Measurements from ENCODE around the gene DNMT3A. TPM values are rescaled to one million over a fixed set of nuclear protein-coding genes. Genes with fewer than 3 reads are reported as not detected.

DNMT3A gene
- total and polyA plus RNA-seq, 2 experiments from 2014 or later, result 2.5 to 18.4 TPM

DNA sequence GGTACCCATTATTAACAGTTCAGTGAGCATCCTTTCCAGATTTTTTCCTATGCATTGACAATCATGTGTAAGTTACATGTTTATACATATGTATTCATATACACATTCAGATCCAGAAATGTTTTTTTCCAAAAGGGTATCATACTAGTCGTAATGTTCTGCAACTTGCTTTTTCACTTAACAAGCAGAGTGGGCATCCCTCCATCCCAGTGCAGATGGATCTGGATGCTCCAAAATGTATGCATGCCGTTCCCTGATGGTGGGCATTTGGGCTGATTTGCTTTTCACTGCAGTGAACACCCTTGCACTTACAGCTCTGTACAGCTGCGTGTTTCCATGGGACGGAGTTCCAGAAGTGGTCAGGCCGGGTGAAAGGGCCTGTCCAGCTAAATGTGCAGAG lies 57.0 kb downstream of the DNMT3A start:
- H3K9ac ChIP-seq, result no peak overlapping the region
- H3K27me3 ChIP-seq (replicated peaks; ENCODE audit: insufficient read depth), result no peaks in the 10 kb centered on the region
- H3K9me3 ChIP-seq (ENCODE audit: low read depth), result no peaks in the 10 kb centered on the region
- H3K79me2 ChIP-seq (ENCODE audit: insufficient read depth), result no peaks in the 10 kb centered on the region
- in situ Hi-C loops (cut with MboI), result no loop called here
- H3F3A ChIP-seq (ENCODE audit: insufficient read depth), result no peaks in the 10 kb centered on the region
- H4K20me1 ChIP-seq (ENCODE audit: insufficient read depth), result no peaks in the 10 kb centered on the region
- H3K9me2 ChIP-seq (ENCODE audit: insufficient read depth), result no peaks in the 10 kb centered on the region
- 85 to 96% methylated on average over 5 of the region's 5 CpGs for WGBS, 2 experiments (ENCODE audit: low coverage in 1 of 2, low lambda C conversion rate in 2 of 2, missing lambda C conversion rate in 2 of 2)
- H3K4me2 ChIP-seq (ENCODE audit: unreplicated experiment), result no peak overlapping the region
- DNase-seq, result no peak
- H2AFZ ChIP-seq, result no peak overlapping the region
- no peak overlapping the region for H3K27ac ChIP-seq
- H3K4me3 ChIP-seq, result no peak overlapping the region
- TF ChIP-seq EZH2 (IDR thresholded peaks at IDR 0.05; ENCODE audit: insufficient read depth, poor library complexity, severe bottlenecking) (no peak), EZH2phosphoT487 (IDR thresholded peaks at IDR 0.05; ENCODE audit: insufficient read depth, low read depth) (no peak)
- no peaks in the 10 kb centered on the region for H3K4me1 ChIP-seq (ENCODE audit: insufficient read depth)
- no peaks in the 10 kb centered on the region for H3K36me3 ChIP-seq (ENCODE audit: low read depth)

- TF ChIP-seq EZH2 (IDR thresholded peaks at IDR 0.05; ENCODE audit: insufficient read depth, poor library complexity, severe bottlenecking), result no peak
- no peak for TF ChIP-seq EZH2phosphoT487 (IDR thresholded peaks at IDR 0.05; ENCODE audit: insufficient read depth, low read depth)
Measured at GRCh38 chr2:25283921-25284320, 57.8 kb downstream of the DNMT3A start.

DNA sequence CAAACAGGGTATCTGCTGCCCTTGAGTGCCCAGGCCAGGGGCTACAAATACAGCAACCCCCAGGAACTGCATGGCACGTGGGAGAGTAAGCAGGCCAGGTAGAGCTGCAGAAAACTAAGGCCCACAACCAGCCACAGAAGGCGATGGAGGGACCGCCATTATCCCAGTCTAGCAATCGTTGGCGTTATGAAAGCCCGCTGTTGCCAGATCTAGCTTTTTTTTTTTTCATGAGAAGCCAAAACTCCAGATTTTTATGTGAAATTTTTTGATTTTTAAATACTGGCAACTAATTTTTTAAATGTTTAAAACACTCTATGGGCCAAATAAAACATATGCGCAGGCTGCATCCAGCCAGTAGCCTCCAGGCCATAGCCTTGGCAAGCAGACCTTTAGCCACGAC lies 59.8 kb downstream of the DNMT3A start:
- WGBS, 2 experiments (ENCODE audit: low coverage in 1 of 2, low lambda C conversion rate in 2 of 2, missing lambda C conversion rate in 2 of 2), result 89 to 93% methylated on average over 8 of the region's 8 CpGs
- no peak for DNase-seq
- Histone ChIP-seq H3K36me3 (ENCODE audit: low read depth) (no peaks in the 10 kb centered on the region), H3K9ac (no peak overlapping the region), H3K79me2 (ENCODE audit: insufficient read depth) (no peaks in the 10 kb centered on the region), H4K20me1 (ENCODE audit: insufficient read depth) (no peaks in the 10 kb centered on the region), H3K27ac (no peak overlapping the region), H3K9me3 (ENCODE audit: low read depth) (no peaks in the 10 kb centered on the region), H3K27me3 (replicated peaks; ENCODE audit: insufficient read depth) (no peaks in the 10 kb centered on the region), H3K4me2 (ENCODE audit: unreplicated experiment) (no peak overlapping the region), H2AFZ (no peak overlapping the region), H3K4me1 (ENCODE audit: insufficient read depth) (no peaks in the 10 kb centered on the region), H3K4me3 (no peak overlapping the region), H3F3A (ENCODE audit: insufficient read depth) (no peaks in the 10 kb centered on the region), H3K9me2 (ENCODE audit: insufficient read depth) (no peaks in the 10 kb centered on the region)
- TF ChIP-seq EZH2 (IDR thresholded peaks at IDR 0.05; ENCODE audit: insufficient read depth, poor library complexity, severe bottlenecking) (no peak), EZH2phosphoT487 (IDR thresholded peaks at IDR 0.05; ENCODE audit: insufficient read depth, low read depth) (no peak)
- in situ Hi-C loops (cut with MboI), result no loop called here

More at GRCh38 chr2:25283921-25284320, 57.8 kb downstream of the DNMT3A start:
- in situ Hi-C loops (cut with MboI), result no loop called here
- H3K4me1 ChIP-seq (ENCODE audit: insufficient read depth), result no peaks in the 10 kb centered on the region
- H4K20me1 ChIP-seq (ENCODE audit: insufficient read depth), result no peaks in the 10 kb centered on the region
- no peak overlapping the region for H3K4me3 ChIP-seq
- WGBS, 2 experiments (ENCODE audit: low coverage in 1 of 2, low lambda C conversion rate in 2 of 2, missing lambda C conversion rate in 2 of 2), result 90 to 91% methylated on average over 5 of the region's 5 CpGs
- H3K79me2 ChIP-seq (ENCODE audit: insufficient read depth), result no peaks in the 10 kb centered on the region
- no peak for DNase-seq
- no peaks in the 10 kb centered on the region for H3F3A ChIP-seq (ENCODE audit: insufficient read depth)
- no peak overlapping the region for H3K9ac ChIP-seq
- H3K9me3 ChIP-seq (ENCODE audit: low read depth), result no peaks in the 10 kb centered on the region
- H3K27ac ChIP-seq, result no peak overlapping the region
- no peaks in the 10 kb centered on the region for H3K27me3 ChIP-seq (replicated peaks; ENCODE audit: insufficient read depth)
- H2AFZ ChIP-seq, result no peak overlapping the region
- H3K4me2 ChIP-seq (ENCODE audit: unreplicated experiment), result no peak overlapping the region
- H3K36me3 ChIP-seq (ENCODE audit: low read depth), result no peaks in the 10 kb centered on the region
- no peaks in the 10 kb centered on the region for H3K9me2 ChIP-seq (ENCODE audit: insufficient read depth)

DNA sequence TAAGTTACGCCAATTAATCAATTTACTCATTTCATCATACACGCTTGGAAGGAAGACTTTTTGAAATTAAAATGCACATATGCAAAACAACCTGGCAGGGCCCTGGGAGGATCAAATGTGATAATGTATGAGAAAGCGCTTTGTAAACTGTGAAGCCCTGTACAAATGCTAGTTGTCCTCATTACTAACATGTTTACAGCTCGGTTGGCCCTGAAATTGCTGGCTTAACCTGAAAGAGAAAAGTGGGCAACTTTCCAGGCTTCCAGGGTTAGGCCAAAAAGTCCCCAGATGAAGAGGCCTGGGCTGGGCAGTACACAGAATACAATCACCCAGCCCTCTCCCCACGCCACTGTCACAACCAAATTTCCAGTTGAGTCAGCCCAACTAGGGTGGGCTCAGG lies 60.2 kb downstream of the DNMT3A start:
- H3K4me2 ChIP-seq (ENCODE audit: unreplicated experiment), result no peak overlapping the region
- no peaks in the 10 kb centered on the region for H3K36me3 ChIP-seq (ENCODE audit: low read depth)
- no peaks in the 10 kb centered on the region for H3K9me2 ChIP-seq (ENCODE audit: insufficient read depth)
- no peak overlapping the region for H2AFZ ChIP-seq
- 62 to 71% methylated on average over 5 of the region's 5 CpGs for WGBS, 2 experiments (ENCODE audit: low coverage in 1 of 2, low lambda C conversion rate in 2 of 2, missing lambda C conversion rate in 2 of 2)
- no peak overlapping the region for H3K27ac ChIP-seq
- DNase-seq, result no peak
- H3K27me3 ChIP-seq (replicated peaks; ENCODE audit: insufficient read depth), result no peaks in the 10 kb centered on the region
- H3K4me3 ChIP-seq, result no peak overlapping the region
- H4K20me1 ChIP-seq (ENCODE audit: insufficient read depth), result no peaks in the 10 kb centered on the region
- TF ChIP-seq EZH2phosphoT487 (IDR thresholded peaks at IDR 0.05; ENCODE audit: insufficient read depth, low read depth) (no peak), EZH2 (IDR thresholded peaks at IDR 0.05; ENCODE audit: insufficient read depth, poor library complexity, severe bottlenecking) (no peak)
- H3F3A ChIP-seq (ENCODE audit: insufficient read depth), result no peaks in the 10 kb centered on the region
- in situ Hi-C loops (cut with MboI), result no loop called here
- H3K79me2 ChIP-seq (ENCODE audit: insufficient read depth), result no peaks in the 10 kb centered on the region
- H3K9me3 ChIP-seq (ENCODE audit: low read depth), result no peaks in the 10 kb centered on the region
- H3K4me1 ChIP-seq (ENCODE audit: insufficient read depth), result no peaks in the 10 kb centered on the region
- H3K9ac ChIP-seq, result no peak overlapping the region
